Head of caudate nucleus (tissue), 42 donors: Measurements from ENCODE around the gene CNKSR1.

Experiments
- DNase-seq, 42 donors: peaks; one replicate each; pipeline versions ENCODE4 v3.0.0 to v3.0.0-alpha.2; 2020 to 2021; ENCODE audit warnings: mixed read lengths in 7 of 42
- intact Hi-C: fragments of 100-400 bp; cut with DNase I; formaldehyde crosslinking; loops from one replicate; pipeline ENCODE4 v1.15.0; 2022

Gene CNKSR1

GRCh38 chr1:26171084-26172072 is 5.9 kb upstream of the CNKSR1 start, which contains the start of gene ZNF593OS:
ZNF593OS (minus strand) TSS chr1:26171832; CDS start chr1:26171661, 171 bp downstream.
- no peak for DNase-seq
- intact Hi-C loops = no loop called here

GRCh38 chr1:26175346-26175745 is 1.9 kb upstream of the CNKSR1 start:
- DNase-seq = no peak
- intact Hi-C loops = no loop called here

GRCh38 chr1:26180010-26180506 is 2.8 kb downstream of the CNKSR1 start:
- intact Hi-C loops = no loop called here
- no peak for DNase-seq

GRCh38 chr1:26181586-26182382 is 4.5 kb downstream of the CNKSR1 start:
- no peak for DNase-seq

GRCh38 chr1:26182383-26182696 is 5.0 kb downstream of the CNKSR1 start:
- no peak for DNase-seq
- intact Hi-C loops = no loop called here

More at GRCh38 chr1:26181586-26182382, 4.5 kb downstream of the CNKSR1 start:
- intact Hi-C loops = no loop called here

GRCh38 chr1:26184086-26184485 is 6.8 kb downstream of the CNKSR1 start:
- intact Hi-C loops = no loop called here
- DNase-seq = no peak

- no peak for DNase-seq
- intact Hi-C loops = no loop called here
Observed at GRCh38 chr1:26184883-26185282, 7.6 kb downstream of the CNKSR1 start.

GRCh38 chr1:26187882-26188281 is 10.6 kb downstream of the CNKSR1 start:
- no peak for DNase-seq
- intact Hi-C loops = no loop called here

GRCh38 chr1:26188477-26188876 is 11.2 kb downstream of the CNKSR1 start:
- intact Hi-C loops = no loop called here

GRCh38 chr1:26189331-26189730 is 12.0 kb downstream of the CNKSR1 start:
- no peak for DNase-seq
- intact Hi-C loops = no loop called here

More at GRCh38 chr1:26188477-26188876, 11.2 kb downstream of the CNKSR1 start:
- DNase-seq = peak in 13 of 42 donors; percentile 14 to 59 (median 30)

GRCh38 chr1:26189751-26190275 is 12.5 kb downstream of the CNKSR1 start:
- DNase-seq = no peak
- intact Hi-C loops = no loop called here

- peak in 10 of 42 donors; percentile 14 to 65 (median 34) for DNase-seq
- intact Hi-C loops = no loop called here
Observed at GRCh38 chr1:26190373-26190987, 13.2 kb downstream of the CNKSR1 start, which contains the start of gene CATSPER4. CATSPER4 (plus strand) TSS chr1:26190602; CDS start chr1:26190628, 26 bp downstream.

- DNase-seq = no peak
- intact Hi-C loops = no loop called here
Observed at GRCh38 chr1:26191739-26192138, 14.4 kb downstream of the CNKSR1 start.

- intact Hi-C loops = no loop called here
- DNase-seq = no peak
Observed at GRCh38 chr1:26195805-26196204, 18.5 kb downstream of the CNKSR1 start.

- DNase-seq = no peak
- intact Hi-C loops = no loop called here
Observed at GRCh38 chr1:26197301-26197700, 20.0 kb downstream of the CNKSR1 start.

- no peak for DNase-seq
- intact Hi-C loops = no loop called here
Observed at GRCh38 chr1:26197813-26198212, 20.5 kb downstream of the CNKSR1 start.

GRCh38 chr1:26200413-26200812 is 23.1 kb downstream of the CNKSR1 start:
- intact Hi-C loops = no loop called here
- no peak for DNase-seq

- intact Hi-C loops = no loop called here
- no peak for DNase-seq
Observed at GRCh38 chr1:26203642-26204318, 26.5 kb downstream of the CNKSR1 start.
